ENCODE data around the gene OIP5.
"Not testable (repeated sequence)": the region's sequence is repeated elsewhere in the genome, so short reads cannot be mapped to it uniquely, and the experiment has no call there.

OIP5 gene

DNA sequence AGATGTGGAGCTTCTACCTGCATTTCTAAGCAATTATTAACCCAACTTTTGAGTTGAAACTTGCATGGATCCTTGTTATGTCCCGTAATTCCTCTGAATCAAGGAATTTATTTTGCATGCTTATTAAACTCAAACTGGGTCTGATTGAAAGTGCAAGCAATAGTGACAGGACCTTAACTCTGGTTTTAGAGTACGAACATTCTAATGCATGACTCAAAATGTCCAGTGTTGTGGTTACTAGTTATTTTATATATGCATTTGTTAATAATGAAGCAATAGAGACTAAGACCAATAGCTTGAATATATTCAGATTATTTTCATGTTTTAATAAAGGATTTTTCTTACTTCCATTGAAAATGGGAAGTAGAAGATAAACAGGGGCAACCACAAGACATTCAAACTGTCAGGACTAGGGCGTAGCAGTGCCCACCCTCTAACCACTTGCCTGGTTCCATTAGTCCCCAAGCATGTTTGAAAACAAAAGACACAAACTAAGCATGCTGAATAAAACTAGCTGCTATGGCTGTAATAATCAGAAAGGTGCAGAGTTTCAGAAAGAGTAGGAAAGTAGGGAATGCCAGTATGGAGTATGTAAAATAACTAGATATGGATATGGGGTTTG, 28.1 kb downstream of the OIP5 start:
- Histone ChIP-seq H3K4me1 (ENCODE audit: control insufficient read depth, low read length) (peaks cover 25% of the 10 kb centered on the region), H3K4me3 (ENCODE audit: low read length) (no peak overlapping the region), H3K79me2 (ENCODE audit: control insufficient read depth, low read length) (peaks cover 7% of the 10 kb centered on the region), H3F3A (ENCODE audit: control insufficient read depth, insufficient read depth) (peaks cover 43% of the 10 kb centered on the region), H4K20me1 (ENCODE audit: control insufficient read depth, insufficient read depth, low read depth, low read length) (no peaks in the 10 kb centered on the region), H3K9me2 (replicated peaks; ENCODE audit: control insufficient read depth, low read length) (no peaks in the 10 kb centered on the region), H3K27me3 (ENCODE audit: control insufficient read depth, low read length) (no peaks in the 10 kb centered on the region), H3K27ac (ENCODE audit: low read depth, low read length) (no peak overlapping the region), H3K9me3 (ENCODE audit: control insufficient read depth, insufficient read depth, low read length) (no peaks in the 10 kb centered on the region), H3K36me3 (ENCODE audit: control insufficient read depth, low read length) (peaks cover 60% of the 10 kb centered on the region), H3K4me2 (ENCODE audit: low read length) (peak overlapping the region; percentile 11; the same call in 1 of the 2 replicates)
- TF ChIP-seq CTCF (IDR thresholded peaks at IDR 0.05; ENCODE audit: low read depth, low read length, poor library complexity, severe bottlenecking), result no peak
- TF ChIP-seq EZH2phosphoT487 (IDR thresholded peaks at IDR 0.05; ENCODE audit: borderline replicate concordance, low read length), result no peak

DNA sequence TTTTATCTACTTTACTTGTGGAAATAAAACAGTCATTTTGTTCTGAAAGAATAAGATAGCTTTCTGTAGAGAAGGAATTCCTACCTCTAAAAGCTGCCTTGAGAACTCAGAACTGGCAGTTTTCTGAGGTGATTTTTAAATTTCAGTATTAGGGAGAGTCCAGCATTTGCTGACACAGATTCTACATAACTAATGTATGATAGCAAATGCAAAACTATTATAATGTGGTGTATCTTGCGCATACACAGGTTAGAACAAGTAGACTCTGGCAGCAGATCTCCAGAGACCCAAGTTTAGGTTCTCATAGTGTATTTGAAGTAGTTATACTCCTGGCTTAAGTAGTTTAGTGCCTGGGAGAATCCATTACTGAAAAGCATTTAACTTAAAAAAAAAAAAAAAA, 30.8 kb downstream of the OIP5 start:
- Histone ChIP-seq H3F3A (ENCODE audit: control insufficient read depth, insufficient read depth) (peaks cover 37% of the 10 kb centered on the region), H3K27ac (ENCODE audit: low read depth, low read length) (no peak overlapping the region), H3K4me2 (ENCODE audit: low read length) (no peak overlapping the region), H3K79me2 (ENCODE audit: control insufficient read depth, low read length) (peaks cover 11% of the 10 kb centered on the region), H4K20me1 (ENCODE audit: control insufficient read depth, insufficient read depth, low read depth, low read length) (no peaks in the 10 kb centered on the region), H3K4me3 (ENCODE audit: low read length) (no peak overlapping the region), H3K4me1 (ENCODE audit: control insufficient read depth, low read length) (peaks cover 25% of the 10 kb centered on the region), H3K9me3 (ENCODE audit: control insufficient read depth, insufficient read depth, low read length) (no peaks in the 10 kb centered on the region), H3K36me3 (ENCODE audit: control insufficient read depth, low read length) (peaks cover 73% of the 10 kb centered on the region), H3K9me2 (replicated peaks; ENCODE audit: control insufficient read depth, low read length) (no peaks in the 10 kb centered on the region), H3K27me3 (ENCODE audit: control insufficient read depth, low read length) (no peaks in the 10 kb centered on the region)
- no peak for TF ChIP-seq EZH2phosphoT487 (IDR thresholded peaks at IDR 0.05; ENCODE audit: borderline replicate concordance, low read length)
- no peak for TF ChIP-seq CTCF (IDR thresholded peaks at IDR 0.05; ENCODE audit: low read depth, low read length, poor library complexity, severe bottlenecking)

GRCh38 chr15:41301139-41301538, 31.3 kb downstream of the OIP5 start:
- H3K36me3 ChIP-seq (ENCODE audit: control insufficient read depth, low read length), result peaks cover 73% of the 10 kb centered on the region

GRCh38 chr15:41292521-41292920, 39.9 kb downstream of the OIP5 start:
- H4K20me1 ChIP-seq (ENCODE audit: control insufficient read depth, insufficient read depth, low read depth, low read length), result no peaks in the 10 kb centered on the region
- no peak overlapping the region for H3K27ac ChIP-seq (ENCODE audit: low read depth, low read length)
- no peak overlapping the region for H3K4me3 ChIP-seq (ENCODE audit: low read length)
- no peaks in the 10 kb centered on the region for H3K27me3 ChIP-seq (ENCODE audit: control insufficient read depth, low read length)
- H3K9me3 ChIP-seq (ENCODE audit: control insufficient read depth, insufficient read depth, low read length), result no peaks in the 10 kb centered on the region
- no peak for TF ChIP-seq EZH2phosphoT487 (IDR thresholded peaks at IDR 0.05; ENCODE audit: borderline replicate concordance, low read length)
- no peak for TF ChIP-seq CTCF (IDR thresholded peaks at IDR 0.05; ENCODE audit: low read depth, low read length, poor library complexity, severe bottlenecking)
- peaks cover 83% of the 10 kb centered on the region for H3K36me3 ChIP-seq (ENCODE audit: control insufficient read depth, low read length)
- H3F3A ChIP-seq (ENCODE audit: control insufficient read depth, insufficient read depth), result peaks cover 7% of the 10 kb centered on the region
- no peak overlapping the region for H3K4me2 ChIP-seq (ENCODE audit: low read length)
- H3K79me2 ChIP-seq (ENCODE audit: control insufficient read depth, low read length), result peaks cover 74% of the 10 kb centered on the region
- peaks cover 40% of the 10 kb centered on the region for H3K4me1 ChIP-seq (ENCODE audit: control insufficient read depth, low read length)
- no peaks in the 10 kb centered on the region for H3K9me2 ChIP-seq (replicated peaks; ENCODE audit: control insufficient read depth, low read length)

More at GRCh38 chr15:41301139-41301538, 31.3 kb downstream of the OIP5 start:
- not testable (repeated sequence) for H4K20me1 ChIP-seq (ENCODE audit: control insufficient read depth, insufficient read depth, low read depth, low read length); H3K9me2 ChIP-seq (replicated peaks; ENCODE audit: control insufficient read depth, low read length); H3K4me3 ChIP-seq (ENCODE audit: low read length); H3K27ac ChIP-seq (ENCODE audit: low read depth, low read length); H3K9me3 ChIP-seq (ENCODE audit: control insufficient read depth, insufficient read depth, low read length); H3K4me2 ChIP-seq (ENCODE audit: low read length); H3K27me3 ChIP-seq (ENCODE audit: control insufficient read depth, low read length)
- Histone ChIP-seq H3K79me2 (ENCODE audit: control insufficient read depth, low read length) (peaks cover 13% of the 10 kb centered on the region), H3K4me1 (ENCODE audit: control insufficient read depth, low read length) (peaks cover 25% of the 10 kb centered on the region), H3F3A (ENCODE audit: control insufficient read depth, insufficient read depth) (peaks cover 33% of the 10 kb centered on the region)
